ENCODE data around the gene TBC1D22B.
"Not testable (repeated sequence)": the region's sequence is repeated elsewhere in the genome, so short reads cannot be mapped to it uniquely, and the experiment has no call there.

TBC1D22B gene

GRCh38 chr6:37283268-37283667, 25.7 kb downstream of the TBC1D22B start:
- Mint-ChIP-seq H3K4me1 (peaks cover 14% of the 10 kb centered on the region), H3K9me3 (no peaks in the 10 kb centered on the region), H3K4me3 (no peak overlapping the region), H3K27me3 (no peaks in the 10 kb centered on the region), H3K36me3 (ENCODE audit: insufficient read depth) (peaks cover 32% of the 10 kb centered on the region), H3K27ac (ENCODE audit: low read depth) (no peak overlapping the region)
- DNase-seq (ENCODE audit: low spot score in 2 of 2): no peak
- no peak for ATAC-seq (replicated peaks; ENCODE audit: extremely low read depth, poor library complexity, severe bottlenecking)

- ATAC-seq (replicated peaks; ENCODE audit: extremely low read depth, poor library complexity, severe bottlenecking) (no peak), DNase-seq (ENCODE audit: low spot score in 2 of 2) (no peak)
- Mint-ChIP-seq H3K9me3 (no peaks in the 10 kb centered on the region), H3K27ac (ENCODE audit: low read depth) (no peak overlapping the region), H3K4me1 (peaks cover 14% of the 10 kb centered on the region), H3K4me3 (no peak overlapping the region), H3K27me3 (no peaks in the 10 kb centered on the region), H3K36me3 (ENCODE audit: insufficient read depth) (peaks cover 32% of the 10 kb centered on the region)
Observed at GRCh38 chr6:37283671-37284151, 26.1 kb downstream of the TBC1D22B start.

- Mint-ChIP-seq H3K4me1 (peaks cover 21% of the 10 kb centered on the region), H3K27ac (ENCODE audit: low read depth) (no peak overlapping the region), H3K36me3 (ENCODE audit: insufficient read depth) (peaks cover 34% of the 10 kb centered on the region), H3K9me3 (no peaks in the 10 kb centered on the region), H3K4me3 (no peak overlapping the region), H3K27me3 (no peaks in the 10 kb centered on the region)
- ATAC-seq (replicated peaks; ENCODE audit: extremely low read depth, poor library complexity, severe bottlenecking): no peak
- DNase-seq (ENCODE audit: low spot score in 2 of 2): no peak
Observed at GRCh38 chr6:37284781-37285180, 27.2 kb downstream of the TBC1D22B start.

- Mint-ChIP-seq H3K4me1 (peaks cover 22% of the 10 kb centered on the region), H3K36me3 (ENCODE audit: insufficient read depth) (peaks cover 34% of the 10 kb centered on the region), H3K9me3 (no peaks in the 10 kb centered on the region), H3K27ac (ENCODE audit: low read depth) (no peak overlapping the region), H3K4me3 (no peak overlapping the region), H3K27me3 (no peaks in the 10 kb centered on the region)
- ATAC-seq (replicated peaks; ENCODE audit: extremely low read depth, poor library complexity, severe bottlenecking) (no peak), DNase-seq (ENCODE audit: low spot score in 2 of 2) (no peak)
Observed at GRCh38 chr6:37285861-37286311, 28.3 kb downstream of the TBC1D22B start.

- H3K4me3 Mint-ChIP-seq: no peak overlapping the region
- H3K9me3 Mint-ChIP-seq: no peaks in the 10 kb centered on the region
- H3K4me1 Mint-ChIP-seq: peaks cover 29% of the 10 kb centered on the region
- peaks cover 35% of the 10 kb centered on the region for H3K36me3 Mint-ChIP-seq (ENCODE audit: insufficient read depth)
- no peak overlapping the region for H3K27ac Mint-ChIP-seq (ENCODE audit: low read depth)
- ATAC-seq (replicated peaks; ENCODE audit: extremely low read depth, poor library complexity, severe bottlenecking): no peak
- DNase-seq (ENCODE audit: low spot score in 2 of 2): no peak
- H3K27me3 Mint-ChIP-seq: no peaks in the 10 kb centered on the region
Observed at GRCh38 chr6:37287519-37288157, 30.1 kb downstream of the TBC1D22B start.

GRCh38 chr6:37288247-37288646, 30.7 kb downstream of the TBC1D22B start:
- H3K4me1 Mint-ChIP-seq: peaks cover 29% of the 10 kb centered on the region
- no peaks in the 10 kb centered on the region for H3K27me3 Mint-ChIP-seq
- DNase-seq (ENCODE audit: low spot score in 2 of 2): no peak
- peaks cover 34% of the 10 kb centered on the region for H3K36me3 Mint-ChIP-seq (ENCODE audit: insufficient read depth)
- no peaks in the 10 kb centered on the region for H3K9me3 Mint-ChIP-seq
- no peak for ATAC-seq (replicated peaks; ENCODE audit: extremely low read depth, poor library complexity, severe bottlenecking)
- no peak overlapping the region for H3K4me3 Mint-ChIP-seq
- no peak overlapping the region for H3K27ac Mint-ChIP-seq (ENCODE audit: low read depth)

GRCh38 chr6:37289931-37290330, 32.4 kb downstream of the TBC1D22B start:
- no peak for DNase-seq (ENCODE audit: low spot score in 2 of 2)
- peak; percentile 83 for ATAC-seq (replicated peaks; ENCODE audit: extremely low read depth, poor library complexity, severe bottlenecking)
- no peaks in the 10 kb centered on the region for H3K9me3 Mint-ChIP-seq
- peaks cover 29% of the 10 kb centered on the region for H3K4me1 Mint-ChIP-seq
- H3K36me3 Mint-ChIP-seq (ENCODE audit: insufficient read depth): peaks cover 27% of the 10 kb centered on the region
- H3K27me3 Mint-ChIP-seq: no peaks in the 10 kb centered on the region
- peak overlapping the region; percentile 73 for H3K27ac Mint-ChIP-seq (ENCODE audit: low read depth)
- H3K4me3 Mint-ChIP-seq: no peak overlapping the region

- H3K27me3 Mint-ChIP-seq: no peaks in the 10 kb centered on the region
- no peak overlapping the region for H3K27ac Mint-ChIP-seq (ENCODE audit: low read depth)
- H3K36me3 Mint-ChIP-seq (ENCODE audit: insufficient read depth): peaks cover 19% of the 10 kb centered on the region
- H3K9me3 Mint-ChIP-seq: no peaks in the 10 kb centered on the region
- DNase-seq (ENCODE audit: low spot score in 2 of 2) (no peak), ATAC-seq (replicated peaks; ENCODE audit: extremely low read depth, poor library complexity, severe bottlenecking) (no peak)
- peaks cover 23% of the 10 kb centered on the region for H3K4me1 Mint-ChIP-seq
- H3K4me3 Mint-ChIP-seq: no peak overlapping the region
Observed at GRCh38 chr6:37293426-37293825, 35.9 kb downstream of the TBC1D22B start.

GRCh38 chr6:37297637-37298036, 40.1 kb downstream of the TBC1D22B start:
- not testable (repeated sequence) for H3K4me3 Mint-ChIP-seq; DNase-seq (ENCODE audit: low spot score in 2 of 2); H3K9me3 Mint-ChIP-seq; H3K27me3 Mint-ChIP-seq; H3K27ac Mint-ChIP-seq (ENCODE audit: low read depth); ATAC-seq (replicated peaks; ENCODE audit: extremely low read depth, poor library complexity, severe bottlenecking); H3K4me1 Mint-ChIP-seq
- H3K36me3 Mint-ChIP-seq (ENCODE audit: insufficient read depth): peaks cover 19% of the 10 kb centered on the region

GRCh38 chr6:37298958-37299357, 41.4 kb downstream of the TBC1D22B start:
- H3K4me3 Mint-ChIP-seq: no peak overlapping the region
- H3K27me3 Mint-ChIP-seq: no peaks in the 10 kb centered on the region
- no peaks in the 10 kb centered on the region for H3K9me3 Mint-ChIP-seq
- ATAC-seq (replicated peaks; ENCODE audit: extremely low read depth, poor library complexity, severe bottlenecking): no peak
- DNase-seq (ENCODE audit: low spot score in 2 of 2): no peak
- H3K27ac Mint-ChIP-seq (ENCODE audit: low read depth): no peak overlapping the region
- no peaks in the 10 kb centered on the region for H3K4me1 Mint-ChIP-seq
- H3K36me3 Mint-ChIP-seq (ENCODE audit: insufficient read depth): peaks cover 22% of the 10 kb centered on the region

- no peak overlapping the region for H3K4me3 Mint-ChIP-seq
- H3K36me3 Mint-ChIP-seq (ENCODE audit: insufficient read depth): peaks cover 25% of the 10 kb centered on the region
- ATAC-seq (replicated peaks; ENCODE audit: extremely low read depth, poor library complexity, severe bottlenecking) (no peak), DNase-seq (ENCODE audit: low spot score in 2 of 2) (no peak)
- no peak overlapping the region for H3K27ac Mint-ChIP-seq (ENCODE audit: low read depth)
- H3K4me1 Mint-ChIP-seq: no peaks in the 10 kb centered on the region
- no peaks in the 10 kb centered on the region for H3K9me3 Mint-ChIP-seq
- H3K27me3 Mint-ChIP-seq: no peaks in the 10 kb centered on the region
Observed at GRCh38 chr6:37299990-37300389, 42.4 kb downstream of the TBC1D22B start.

GRCh38 chr6:37302086-37302686, 44.6 kb downstream of the TBC1D22B start:
- H3K27me3 Mint-ChIP-seq: no peaks in the 10 kb centered on the region
- DNase-seq (ENCODE audit: low spot score in 2 of 2): no peak
- peaks cover 16% of the 10 kb centered on the region for H3K36me3 Mint-ChIP-seq (ENCODE audit: insufficient read depth)
- H3K4me3 Mint-ChIP-seq: no peak overlapping the region
- H3K9me3 Mint-ChIP-seq: no peaks in the 10 kb centered on the region
- no peak for ATAC-seq (replicated peaks; ENCODE audit: extremely low read depth, poor library complexity, severe bottlenecking)
- no peaks in the 10 kb centered on the region for H3K4me1 Mint-ChIP-seq
- H3K27ac Mint-ChIP-seq (ENCODE audit: low read depth): no peak overlapping the region

GRCh38 chr6:37303091-37303660, 45.6 kb downstream of the TBC1D22B start:
- Mint-ChIP-seq H3K36me3 (ENCODE audit: insufficient read depth) (peaks cover 19% of the 10 kb centered on the region), H3K27ac (ENCODE audit: low read depth) (no peak overlapping the region), H3K9me3 (no peaks in the 10 kb centered on the region), H3K4me3 (no peak overlapping the region), H3K27me3 (no peaks in the 10 kb centered on the region), H3K4me1 (no peaks in the 10 kb centered on the region)
- ATAC-seq (replicated peaks; ENCODE audit: extremely low read depth, poor library complexity, severe bottlenecking): no peak
- DNase-seq (ENCODE audit: low spot score in 2 of 2): no peak

Data from central memory CD8-positive, alpha-beta T cell (primary cell).